HepG2 (cell line): ENCODE data around the gene STX5. TPM values are rescaled to one million over a fixed set of nuclear protein-coding genes. Genes with fewer than 3 reads are reported as not detected.

Experiments
- BRD4 ChIP-seq: sonication (generic); formaldehyde crosslinking; IDR thresholded peaks from 2 replicates; pipeline ENCODE4 v1.4.0; 2020; ENCODE audit warnings: missing genetic modification reagents
- FOXC1 ChIP-seq: sonication (generic); formaldehyde crosslinking; IDR thresholded peaks from 2 replicates; pipeline ENCODE4 v1.8.0; 2022; ENCODE audit warnings: mild to moderate bottlenecking, missing genetic modification reagents, borderline replicate concordance
- GZF1 ChIP-seq: sonication (generic); formaldehyde crosslinking; IDR thresholded peaks from 2 replicates; pipeline ENCODE4 v1.5.1; 2020; ENCODE audit warnings: mild to moderate bottlenecking, missing genetic modification reagents
- IRX3 ChIP-seq: sonication (generic); formaldehyde crosslinking; IDR thresholded peaks from 2 replicates; pipeline ENCODE4 v1.8.1; 2023; ENCODE audit warnings: mild to moderate bottlenecking, low read depth, missing genetic modification reagents, borderline replicate concordance
- NCOA1 ChIP-seq: sonication (generic); formaldehyde crosslinking; IDR thresholded peaks from 2 replicates; pipeline ENCODE4 v1.9.0; 2021; ENCODE audit warnings: missing genetic modification reagents
- PHF20 ChIP-seq: sonication (generic); formaldehyde crosslinking; IDR thresholded peaks from 2 replicates; pipeline ENCODE4 v1.5.0; 2020; ENCODE audit warnings: mild to moderate bottlenecking, missing genetic modification reagents
- POGZ ChIP-seq: sonication (generic); formaldehyde crosslinking; IDR thresholded peaks from 2 replicates; pipeline ENCODE4 v1.4.0; 2020; ENCODE audit warnings: mild to moderate bottlenecking, missing genetic modification reagents
- SIN3B ChIP-seq: fragments of 150-350 bp; IDR thresholded peaks from 2 replicates; pipeline ENCODE4 v1.6.1; 2014; ENCODE audit warnings: low read length
- SP2 ChIP-seq: sonication (generic); formaldehyde crosslinking; IDR thresholded peaks from 2 replicates; pipeline ENCODE4 v1.5.1; 2020; ENCODE audit warnings: mild to moderate bottlenecking, missing genetic modification reagents
- UBTF ChIP-seq: sonication (generic); formaldehyde crosslinking; IDR thresholded peaks from 2 replicates; pipeline ENCODE4 v1.4.0; 2020; ENCODE audit warnings: mild to moderate bottlenecking, missing genetic modification reagents
- ZBTB46 ChIP-seq: sonication (generic); formaldehyde crosslinking; IDR thresholded peaks from 2 replicates; pipeline ENCODE4 v1.4.0; 2020; ENCODE audit warnings: mild to moderate bottlenecking, missing genetic modification reagents, borderline replicate concordance
- ZBTB7A ChIP-seq: sonication (generic); formaldehyde crosslinking; IDR thresholded peaks from 2 replicates; pipeline ENCODE4 v1.8.0; 2022; ENCODE audit warnings: mild to moderate bottlenecking, missing genetic modification reagents
- ZNF136 ChIP-seq: sonication (generic); formaldehyde crosslinking; IDR thresholded peaks from 2 replicates; pipeline ENCODE4 v1.8.1; 2022; ENCODE audit warnings: low read depth, mild to moderate bottlenecking, moderate library complexity, missing genetic modification reagents
- ZNF34 ChIP-seq: sonication (generic); formaldehyde crosslinking; IDR thresholded peaks from 2 replicates; pipeline ENCODE4 v1.4.0; 2020; ENCODE audit warnings: mild to moderate bottlenecking, missing genetic modification reagents, borderline replicate concordance
- ZNF883 ChIP-seq: sonication (generic); formaldehyde crosslinking; IDR thresholded peaks from 2 replicates; pipeline ENCODE4 v1.5.1; 2020; ENCODE audit warnings: mild to moderate bottlenecking, missing genetic modification reagents; ENCODE audit errors: not compliant biosample characterization
- ZSCAN12 ChIP-seq: sonication (generic); formaldehyde crosslinking; IDR thresholded peaks from 2 replicates; pipeline ENCODE4 v1.9.0; 2021; ENCODE audit warnings: mild to moderate bottlenecking, missing genetic modification reagents
- polyA plus RNA-seq, 8 experiments: library from polyadenylated mRNA; depleted of rRNA in 3 of 8; stranded (reverse) in 7 of 8; unstranded in 1 of 8; fragments of >200 nt; fragmentation: Illumina TruSeq in 4 of 8; extraction: Trizol in 4 of 8; gene quantifications; 2 replicates each; pipeline versions ENCODE4 v1.2.1 to v1.2.3, GENCODE V29; 2011 to 2016; ENCODE audit warnings: low read depth in 4 of 8, missing spikeins in 1 of 8, mixed read lengths in 1 of 8; ENCODE audit not compliant: insufficient read depth in 1 of 8
- total RNA-seq, 5 experiments: library from RNA; depleted of rRNA; stranded (reverse); fragments of >200 nt; fragmentation: Illumina TruSeq; extraction: Trizol; gene quantifications; 2 replicates each; pipeline ENCODE4 v1.2.3, GENCODE V29; 2016; ENCODE audit warnings: low read depth in 1 of 5
- TF ChIP-seq, protein P1 (sequence below): sonication (generic); formaldehyde crosslinking; IDR thresholded peaks from 2 replicates; pipeline ENCODE4 v1.8.1; 2023; ENCODE audit warnings: mild to moderate bottlenecking, moderate library complexity, missing genetic modification reagents
- TF ChIP-seq, protein P2 (sequence below): sonication (generic); formaldehyde crosslinking; IDR thresholded peaks from 2 replicates; pipeline ENCODE4 v1.8.0; 2022; ENCODE audit warnings: missing genetic modification reagents, low read depth, mild to moderate bottlenecking, borderline replicate concordance
- TF ChIP-seq, protein P3 (sequence below): sonication (generic); formaldehyde crosslinking; IDR thresholded peaks from 2 replicates; pipeline ENCODE4 v1.8.1; 2023; ENCODE audit warnings: mild to moderate bottlenecking, missing genetic modification reagents, borderline replicate concordance

Gene STX5
- total and polyA plus RNA-seq, 2 of the 13 experiments (the other 11 are each of a cell fraction or from before 2014, with no cell fraction given), result 26.9 to 30.0 TPM

DNA sequence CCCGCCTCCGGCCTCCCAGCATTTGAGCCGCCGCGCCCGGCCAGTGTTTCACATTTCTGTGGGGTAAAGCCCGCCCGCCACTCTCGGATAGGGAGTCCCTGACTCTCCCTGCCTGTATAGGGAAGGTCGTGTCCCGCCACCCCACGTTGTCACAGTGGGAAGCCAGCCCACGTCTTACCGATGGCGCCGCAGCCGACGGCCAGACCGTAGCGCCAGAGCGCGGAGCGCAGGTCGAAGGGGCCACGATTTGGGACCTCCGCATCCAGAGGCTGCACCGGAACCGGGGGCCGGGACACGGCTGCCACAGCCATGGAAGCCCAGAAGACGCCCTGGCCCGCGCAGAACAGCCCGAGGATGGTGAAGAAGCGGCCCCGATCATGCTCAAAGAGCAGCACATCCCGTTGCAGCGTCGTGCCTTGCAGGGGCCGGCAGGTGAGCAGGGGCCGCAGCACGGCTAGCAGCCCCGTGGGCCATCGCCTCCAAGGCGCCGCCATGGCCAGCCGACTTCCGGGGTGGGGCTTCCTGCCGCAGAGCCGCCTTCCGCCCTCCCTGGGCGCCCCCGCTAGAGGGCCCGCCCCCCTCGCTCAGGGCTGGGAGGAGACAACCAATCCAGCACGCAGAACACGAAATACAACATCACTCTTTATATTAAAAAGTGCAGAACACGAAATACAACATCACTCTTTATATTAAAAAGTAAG lies 40.2 kb downstream of the STX5 start, which contains the start of gene TMEM223 (continued):
- TF ChIP-seq UBTF (CRISPR knock-in tag), result peak; percentile 87
- peak; percentile 81 for TF ChIP-seq ZNF883 (CRISPR knock-in tag)
- TF ChIP-seq SP2 (CRISPR knock-in tag), result peak; percentile 76
- peak; percentile 55; the same call in 1 of the 2 replicates for TF ChIP-seq SIN3B
- TF ChIP-seq ZBTB46 (CRISPR knock-in tag), result no peak
- TF ChIP-seq, protein P1, sequence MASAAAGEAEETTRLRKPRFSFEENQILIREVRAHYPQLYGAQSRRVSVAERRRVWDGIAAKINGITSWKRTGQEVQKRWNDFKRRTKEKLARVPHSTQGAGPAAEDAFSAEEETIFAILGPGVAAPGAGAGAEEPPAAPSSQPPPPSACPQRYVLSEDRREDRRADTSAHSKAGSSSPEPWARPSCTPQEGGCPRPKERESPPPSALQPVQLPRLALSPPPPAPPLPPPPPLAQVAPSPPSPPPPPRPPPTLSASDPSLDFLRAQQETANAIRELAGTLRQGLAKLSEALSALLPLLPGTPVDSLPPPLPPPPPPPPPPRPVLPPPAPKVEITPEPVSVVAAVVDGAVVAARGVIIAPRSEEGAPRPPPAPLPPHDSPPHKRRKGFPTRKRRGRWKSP (CRISPR knock-in tag), result peak; percentile 51; the same call in 1 of the 2 replicates
- TF ChIP-seq BRD4 (CRISPR knock-in tag), result 0 out of 2 replicates have a peak, but pooled peaks have one; percentile 61
- TF ChIP-seq POGZ (CRISPR knock-in tag), result peak; percentile 43; the same call in 1 of the 2 replicates
- no peak for TF ChIP-seq ZBTB7A
- TF ChIP-seq ZSCAN12, result no peak
- TF ChIP-seq ZNF34, result no peak
- peak; percentile 93; the same call in 1 of the 2 replicates for TF ChIP-seq FOXC1
- peak; percentile 89 for TF ChIP-seq PHF20 (CRISPR knock-in tag)
- TF ChIP-seq, protein P2, sequence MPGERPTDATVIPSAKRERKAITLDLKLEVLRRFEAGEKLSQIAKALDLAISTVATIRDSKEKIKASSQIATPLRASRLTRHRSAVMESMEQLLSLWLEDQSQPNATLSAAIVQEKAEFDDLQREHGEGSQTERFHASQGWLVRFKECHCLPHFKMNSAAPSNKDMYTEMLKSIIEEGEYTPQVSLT (CRISPR knock-in tag), result no peak
- 0 out of 2 replicates have a peak, but pooled peaks have one; percentile 48 for TF ChIP-seq GZF1
- TF ChIP-seq IRX3 (CRISPR knock-in tag), result no peak
- TF ChIP-seq, protein P3, sequence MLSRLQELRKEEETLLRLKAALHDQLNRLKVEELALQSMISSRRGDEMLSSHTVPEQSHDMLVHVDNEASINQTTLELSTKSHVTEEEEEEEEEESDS (CRISPR knock-in tag), result 0 out of 2 replicates have a peak, but pooled peaks have one; percentile 15
- TF ChIP-seq ZNF136 (CRISPR knock-in tag), result peak; percentile 89; the same call in 1 of the 2 replicates
- TF ChIP-seq NCOA1 (CRISPR knock-in tag), result peak; percentile 82
